Mucosa of gallbladder (tissue), 1 donor: ENCODE measurements around the gene RAB44. TPM values are rescaled to one million over a fixed set of nuclear protein-coding genes. Genes with fewer than 3 reads are reported as not detected.

Experiments
- DNase-seq: peaks from one replicate; pipeline ENCODE4 v3.0.0-alpha.2; 2020; ENCODE audit warnings: low spot score
- total RNA-seq: library from RNA; stranded (reverse); gene quantifications from one replicate; pipeline ENCODE4 v1.2.1, GENCODE V29; 2021
- donor health status: DM: no; HTN: no; CAD: no.

Gene RAB44
- total RNA-seq, 1 donor from 2014 or later: 0.75 TPM

GRCh38 chr6:36669002-36669401, 28.6 kb upstream of the RAB44 start:
- DNase-seq: no peak

GRCh38 chr6:36670271-36670670, 27.4 kb upstream of the RAB44 start:
- DNase-seq: no peak

- peak; percentile 57 for DNase-seq
Measured at GRCh38 chr6:36671687-36672375, 25.8 kb upstream of the RAB44 start.

- no peak for DNase-seq
Measured at GRCh38 chr6:36673882-36674281, 23.7 kb upstream of the RAB44 start.

DNA sequence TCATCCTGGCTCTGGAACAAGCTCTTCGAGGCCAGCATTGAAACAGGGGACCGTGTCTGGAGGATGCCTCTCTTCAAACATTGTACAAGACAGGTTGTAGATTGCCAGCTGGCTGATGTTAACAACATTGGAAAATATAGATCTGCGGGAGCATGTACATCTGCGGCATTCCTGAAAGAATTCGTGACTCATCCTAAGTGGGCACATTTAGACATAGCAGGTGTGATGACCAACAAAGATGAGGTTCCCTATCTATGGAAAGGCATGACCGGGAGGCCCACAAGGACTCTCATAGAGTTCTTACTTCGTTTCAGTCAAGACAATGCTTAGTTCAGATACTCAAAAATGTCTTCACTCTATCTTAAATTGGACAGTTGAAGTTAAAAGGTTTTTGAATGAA, 22.7 kb upstream of the RAB44 start:
- no peak for DNase-seq

DNA sequence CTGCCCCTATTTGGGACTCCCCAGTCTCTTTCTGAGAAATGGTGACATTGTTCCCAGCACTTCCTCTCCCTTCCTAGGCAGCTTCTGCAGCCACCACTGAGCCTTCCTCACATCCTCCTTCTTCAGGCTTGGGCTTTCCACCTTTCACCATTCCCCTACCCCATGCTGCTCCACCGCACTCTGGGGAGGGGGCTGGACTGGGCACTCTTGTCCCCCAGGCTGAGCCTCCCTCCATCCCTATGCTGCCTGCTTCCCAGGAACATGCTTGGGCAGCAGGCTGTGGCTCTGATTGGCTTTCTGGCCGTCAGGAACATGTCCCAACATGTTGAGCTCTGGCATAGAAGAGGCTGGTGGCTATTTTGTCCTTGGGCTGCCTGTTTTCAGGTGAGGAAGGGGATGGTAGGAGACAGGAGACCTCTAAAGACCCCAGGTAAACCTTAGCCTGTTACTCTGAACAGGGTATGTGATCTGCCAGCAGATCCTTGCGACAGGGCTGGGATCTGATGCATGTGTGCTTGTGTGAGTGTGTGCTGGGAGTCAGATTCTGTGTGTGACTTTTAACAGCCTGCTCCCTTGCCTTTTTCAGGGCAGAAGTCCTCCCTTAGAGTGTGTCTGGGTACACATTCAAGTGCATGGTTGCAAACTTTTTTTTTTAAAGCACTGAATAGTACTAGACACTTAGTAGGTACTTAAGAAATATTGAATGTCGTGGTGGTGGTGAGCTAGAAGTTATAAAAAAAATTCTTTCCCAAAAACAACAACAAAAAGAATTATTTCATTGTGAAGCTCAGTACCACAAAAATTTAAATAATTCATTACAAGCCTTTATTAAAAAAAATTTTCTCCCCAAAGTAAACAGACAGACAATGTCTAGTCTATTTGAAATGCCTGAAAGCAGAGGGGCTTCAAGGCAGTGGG, 21.2 kb upstream of the RAB44 start:
- no peak for DNase-seq

GRCh38 chr6:36677059-36677749, 20.4 kb upstream of the RAB44 start:
- no peak for DNase-seq

DNA sequence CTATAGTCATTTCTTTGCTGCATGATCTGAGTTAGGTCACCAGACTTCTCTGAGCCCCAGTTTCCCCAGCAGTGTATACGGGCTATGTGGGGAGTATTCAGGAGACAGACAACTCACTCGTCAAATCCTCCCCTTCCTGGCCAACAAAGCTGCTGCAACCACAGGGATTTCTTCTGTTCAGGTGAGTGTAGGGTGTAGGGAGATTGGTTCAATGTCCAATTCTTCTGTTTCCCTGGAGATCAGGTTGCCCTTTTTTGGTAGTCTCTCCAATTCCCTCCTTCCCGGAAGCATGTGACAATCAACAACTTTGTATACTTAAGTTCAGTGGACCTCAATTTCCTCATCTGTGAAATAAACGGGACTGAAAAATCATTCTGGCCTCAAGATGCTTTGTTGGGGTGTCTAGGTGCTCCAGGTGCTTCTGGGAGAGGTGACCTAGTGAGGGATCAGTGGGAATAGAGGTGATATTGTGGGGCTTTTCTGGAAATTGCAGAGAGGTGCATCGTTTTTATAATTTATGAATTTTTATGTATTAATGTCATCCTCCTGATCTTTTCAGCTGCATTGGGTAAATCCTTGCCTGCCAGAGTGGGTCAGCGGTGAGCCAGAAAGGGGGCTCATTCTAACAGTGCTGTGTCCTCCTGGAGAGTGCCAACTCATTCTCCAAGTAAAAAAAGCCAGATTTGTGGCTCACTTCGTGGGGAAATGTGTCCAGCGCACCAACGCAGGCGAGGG, 19.7 kb upstream of the RAB44 start:
- no peak for DNase-seq

GRCh38 chr6:36678488-36679042, 19.1 kb upstream of the RAB44 start, which contains the start of gene CDKN1A:
TSS of gene CDKN1A (plus strand) at chr6:36678714. CDS start at chr6:36684102, 5,388 bp downstream.
- peak; percentile 93 for DNase-seq

DNA sequence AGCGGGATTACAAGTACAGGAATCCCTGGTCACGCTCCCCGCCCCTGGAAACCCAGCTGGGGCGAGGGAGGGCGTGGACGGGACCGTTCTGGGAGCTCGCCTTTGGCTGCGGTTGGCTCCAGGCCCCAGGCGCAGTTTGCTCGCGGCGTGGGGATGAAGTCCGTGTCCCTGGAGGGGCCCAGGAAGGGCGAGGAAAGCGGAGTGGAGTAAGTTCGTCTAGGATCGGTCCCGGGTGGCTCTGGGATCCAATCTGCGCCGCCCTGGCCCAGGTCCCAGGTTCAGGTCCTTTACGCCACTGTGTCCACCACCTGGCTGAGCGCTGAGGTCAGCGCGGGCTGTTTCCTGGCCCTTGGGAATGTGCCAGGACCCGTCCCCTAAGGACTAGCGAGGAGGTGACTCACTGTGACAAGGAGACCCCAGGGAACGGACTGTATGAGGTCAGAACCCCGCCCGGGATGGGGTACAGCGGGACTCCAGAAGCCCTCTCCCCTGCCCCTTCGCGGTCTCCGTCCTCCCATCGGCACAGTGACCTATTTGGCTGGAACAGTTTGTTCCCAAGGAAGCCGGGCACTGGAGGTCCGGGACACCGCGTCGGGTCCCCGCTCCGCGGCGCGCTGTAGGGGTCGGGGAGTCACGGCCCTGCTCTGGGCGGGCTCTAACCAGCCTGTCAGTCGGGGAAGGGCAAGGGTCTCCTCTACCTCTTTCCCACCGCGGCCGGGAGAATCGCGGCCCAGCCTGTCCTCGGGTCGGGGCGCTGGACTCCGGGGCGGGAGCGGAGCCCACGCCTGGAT, 18.4 kb upstream of the RAB44 start:
- DNase-seq: peak; percentile 53

GRCh38 chr6:36682328-36683144, 15.1 kb upstream of the RAB44 start:
- peak; percentile 71 for DNase-seq

DNA sequence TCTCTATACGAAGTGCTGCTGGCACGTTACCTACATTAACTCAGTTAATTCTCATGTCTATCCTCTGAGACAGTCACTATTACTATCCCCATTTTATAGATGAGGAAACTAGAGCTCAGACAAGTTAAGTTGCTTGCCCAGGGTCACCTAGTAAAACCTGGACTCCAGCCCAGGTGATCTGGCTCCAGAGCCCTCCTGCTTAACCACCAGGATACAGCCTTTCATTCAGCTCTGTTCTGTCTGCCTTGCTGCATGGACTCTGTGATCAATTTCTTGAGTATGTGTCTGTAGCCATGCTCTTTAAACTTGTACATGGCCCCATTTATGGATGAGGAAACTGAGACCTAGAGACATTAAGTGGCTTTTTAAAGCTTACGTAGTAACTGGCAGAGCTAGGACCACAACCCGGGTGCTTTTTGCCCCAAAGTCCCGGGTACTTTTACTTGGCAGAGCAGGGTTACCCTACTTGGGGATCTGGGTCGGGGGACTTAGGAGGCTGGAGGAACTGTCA, 14.4 kb upstream of the RAB44 start:
- no peak for DNase-seq

DNA sequence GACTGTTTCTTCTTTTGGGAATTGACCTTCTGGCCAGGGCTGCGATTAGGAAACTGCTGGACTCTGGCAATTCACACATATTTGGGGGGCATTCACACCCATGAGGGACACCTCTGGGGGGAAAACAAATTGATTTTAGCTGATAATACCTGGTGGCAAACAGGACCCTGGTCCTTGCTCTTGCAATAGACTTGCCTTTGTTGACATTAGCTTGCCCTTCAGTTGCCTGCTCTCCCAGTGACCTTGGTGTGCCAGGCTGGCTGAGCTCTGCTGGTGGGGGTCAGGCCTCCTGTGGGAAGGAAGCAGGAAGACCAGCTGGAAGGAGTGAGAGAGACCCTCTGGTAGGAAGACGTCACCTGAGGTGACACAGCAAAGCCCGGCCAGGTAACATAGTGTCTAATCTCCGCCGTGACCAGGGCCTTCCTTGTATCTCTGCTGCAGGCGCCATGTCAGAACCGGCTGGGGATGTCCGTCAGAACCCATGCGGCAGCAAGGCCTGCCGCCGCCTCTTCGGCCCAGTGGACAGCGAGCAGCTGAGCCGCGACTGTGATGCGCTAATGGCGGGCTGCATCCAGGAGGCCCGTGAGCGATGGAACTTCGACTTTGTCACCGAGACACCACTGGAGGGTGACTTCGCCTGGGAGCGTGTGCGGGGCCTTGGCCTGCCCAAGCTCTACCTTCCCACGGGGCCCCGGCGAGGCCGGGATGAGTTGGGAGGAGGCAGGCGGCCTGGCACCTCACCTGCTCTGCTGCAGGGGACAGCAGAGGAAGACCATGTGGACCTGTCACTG, 13.8 kb upstream of the RAB44 start:
- no peak for DNase-seq

- DNase-seq: no peak
Measured at GRCh38 chr6:36684447-36684812, 13.2 kb upstream of the RAB44 start.

GRCh38 chr6:36685166-36685924, 12.3 kb upstream of the RAB44 start:
- no peak for DNase-seq

- DNase-seq: no peak
Measured at GRCh38 chr6:36685926-36686667, 11.5 kb upstream of the RAB44 start.
